Smooth muscle cell (in vitro differentiated cells): ENCODE measurements around the gene CERS5. TPM values are rescaled to one million over a fixed set of nuclear protein-coding genes. Genes with fewer than 3 reads are reported as not detected.

ENCODE experiments used
- DNase-seq: peaks from one replicate; lab custom pipeline; 2025; ENCODE audit not compliant: unreplicated experiment; lab: John Stamatoyannopoulos, UW
- H2AFZ ChIP-seq: fragments of 200-600 bp; sonication (generic); 2 replicates; pipeline ENCODE4 v1.6.0; 2016; ENCODE audit warnings: antibody characterized with exemption, low read depth, mild to moderate bottlenecking
- H3F3A ChIP-seq: fragments of 200-600 bp; sonication (generic); 2 replicates; pipeline ENCODE4 v1.6.0; 2017; ENCODE audit warnings: antibody characterized with exemption, low read depth
- H3K27ac ChIP-seq: fragments of 200-600 bp; sonication (generic); 2 replicates; pipeline ENCODE4 v1.5.1; 2016; ENCODE audit warnings: low read depth, mild to moderate bottlenecking
- H3K27me3 ChIP-seq: fragments of 200-600 bp; sonication (generic); 2 replicates; pipeline ENCODE4 v1.6.1; 2016; ENCODE audit warnings: low read depth, mild to moderate bottlenecking
- H3K36me3 ChIP-seq: fragments of 200-600 bp; sonication (generic); 2 replicates; pipeline ENCODE4 v1.5.1; 2016; ENCODE audit warnings: low read depth
- H3K4me1 ChIP-seq: fragments of 200-600 bp; sonication (generic); 2 replicates; pipeline ENCODE4 v1.5.1; 2016; ENCODE audit warnings: low read depth
- H3K4me2 ChIP-seq: fragments of 200-600 bp; sonication (generic); 2 replicates; pipeline ENCODE4 v1.6.0; 2016; ENCODE audit warnings: mild to moderate bottlenecking
- H3K4me3 ChIP-seq: fragments of 200-600 bp; sonication (generic); 2 replicates; pipeline ENCODE4 v1.5.1; 2016; ENCODE audit warnings: mild to moderate bottlenecking
- H3K79me2 ChIP-seq: fragments of 200-600 bp; sonication (generic); 2 replicates; pipeline ENCODE4 v1.6.0; 2016; ENCODE audit warnings: low read depth, mild to moderate bottlenecking
- H3K9ac ChIP-seq: fragments of 200-600 bp; sonication (generic); 2 replicates; pipeline ENCODE4 v1.6.0; 2016; ENCODE audit warnings: low read depth
- H3K9me3 ChIP-seq: fragments of 200-600 bp; sonication (generic); replicated peaks from 2 replicates; pipeline ENCODE4 v1.5.1; 2016; ENCODE audit warnings: low read depth
- H4K20me1 ChIP-seq: fragments of 200-600 bp; sonication (generic); 2 replicates; pipeline ENCODE4 v1.6.0; 2016; ENCODE audit warnings: low read depth
- WGBS: methylation state at CpG from one replicate; pipeline ENCODE4 v1.1.7; 2016; ENCODE audit warnings: low lambda C conversion rate; 5-methylcytosine and 5-hydroxymethylcytosine counted together
- polyA plus RNA-seq: library from polyadenylated mRNA; unstranded; fragments of >200 nt; fragmentation: Nextera tagmentation; extraction: Ambion mirVana; gene quantifications from 2 replicates; pipeline ENCODE4 v1.2.1, GENCODE V29; 2016
- total RNA-seq: library from RNA; depleted of rRNA; stranded (reverse); fragments of >200 nt; gene quantifications from 2 replicates; pipeline ENCODE4 v1.2.3, GENCODE V29; 2014
- TF ChIP-seq, protein P1 (sequence below): fragments of 200-600 bp; sonication (generic); IDR thresholded peaks from 2 replicates; pipeline ENCODE4 v1.5.1; 2017; ENCODE audit warnings: borderline replicate concordance, mild to moderate bottlenecking, antibody characterized with exemption; ENCODE audit not compliant: insufficient read depth, poor library complexity, severe bottlenecking

The CERS5 gene
- total and polyA plus RNA-seq, 2 experiments from 2014 or later = 53.5 to 102 TPM

DNA sequence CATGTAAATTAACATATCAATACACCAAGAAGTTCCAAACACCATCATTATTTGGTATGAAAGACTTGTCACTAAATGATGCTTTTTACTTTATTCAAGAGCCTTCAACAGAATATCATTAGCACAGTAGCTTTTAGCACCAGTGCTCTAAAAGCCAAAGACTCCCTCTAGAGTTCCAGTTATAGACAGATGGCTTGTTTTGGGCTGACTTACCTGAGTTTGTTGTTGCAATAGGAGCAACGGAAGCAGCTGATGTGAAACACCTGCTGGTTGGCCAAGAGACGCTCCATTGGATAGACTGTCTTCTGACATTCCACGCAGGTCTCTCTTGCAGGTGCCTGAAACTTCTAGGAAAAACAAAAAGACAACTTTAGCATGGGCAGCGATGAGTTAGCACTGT lies 14.5 kb upstream of the CERS5 start:
- no peak overlapping the region for H2AFZ ChIP-seq
- peaks cover 7% of the 10 kb centered on the region for H3K79me2 ChIP-seq
- peaks cover 9% of the 10 kb centered on the region for H3K4me1 ChIP-seq
- no peak overlapping the region for H3K9ac ChIP-seq
- TF ChIP-seq, protein P1, sequence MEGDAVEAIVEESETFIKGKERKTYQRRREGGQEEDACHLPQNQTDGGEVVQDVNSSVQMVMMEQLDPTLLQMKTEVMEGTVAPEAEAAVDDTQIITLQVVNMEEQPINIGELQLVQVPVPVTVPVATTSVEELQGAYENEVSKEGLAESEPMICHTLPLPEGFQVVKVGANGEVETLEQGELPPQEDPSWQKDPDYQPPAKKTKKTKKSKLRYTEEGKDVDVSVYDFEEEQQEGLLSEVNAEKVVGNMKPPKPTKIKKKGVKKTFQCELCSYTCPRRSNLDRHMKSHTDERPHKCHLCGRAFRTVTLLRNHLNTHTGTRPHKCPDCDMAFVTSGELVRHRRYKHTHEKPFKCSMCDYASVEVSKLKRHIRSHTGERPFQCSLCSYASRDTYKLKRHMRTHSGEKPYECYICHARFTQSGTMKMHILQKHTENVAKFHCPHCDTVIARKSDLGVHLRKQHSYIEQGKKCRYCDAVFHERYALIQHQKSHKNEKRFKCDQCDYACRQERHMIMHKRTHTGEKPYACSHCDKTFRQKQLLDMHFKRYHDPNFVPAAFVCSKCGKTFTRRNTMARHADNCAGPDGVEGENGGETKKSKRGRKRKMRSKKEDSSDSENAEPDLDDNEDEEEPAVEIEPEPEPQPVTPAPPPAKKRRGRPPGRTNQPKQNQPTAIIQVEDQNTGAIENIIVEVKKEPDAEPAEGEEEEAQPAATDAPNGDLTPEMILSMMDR = no peak
- H3F3A ChIP-seq = peaks cover 12% of the 10 kb centered on the region
- no peak overlapping the region for H3K4me2 ChIP-seq
- H4K20me1 ChIP-seq = no peaks in the 10 kb centered on the region
- H3K9me3 ChIP-seq = no peaks in the 10 kb centered on the region
- peaks cover 11% of the 10 kb centered on the region for H3K36me3 ChIP-seq
- WGBS = 95% methylated on average over 4 of the region's 4 CpGs
- no peak overlapping the region for H3K27ac ChIP-seq
- no peak for DNase-seq
- H3K4me3 ChIP-seq = no peak overlapping the region
- H3K27me3 ChIP-seq = no peaks in the 10 kb centered on the region

DNA sequence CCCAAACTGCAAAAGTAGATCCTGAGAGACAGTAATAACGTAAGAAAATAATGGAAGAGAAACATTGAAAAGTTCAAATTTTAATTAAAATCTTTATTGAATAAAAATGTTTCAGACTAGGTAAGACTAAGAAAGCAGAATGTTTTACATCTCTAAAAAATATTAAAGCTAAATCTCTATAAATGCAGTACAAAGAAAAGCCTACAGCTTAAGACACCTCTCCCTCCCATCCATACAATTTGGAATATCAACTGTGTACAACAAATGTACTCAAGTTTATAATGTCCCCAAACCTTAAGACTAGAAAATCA lies 8.5 kb upstream of the CERS5 start:
- no peaks in the 10 kb centered on the region for H3K4me1 ChIP-seq
- H3K79me2 ChIP-seq = no peaks in the 10 kb centered on the region
- H3K4me2 ChIP-seq = no peak overlapping the region
- peaks cover 15% of the 10 kb centered on the region for H3F3A ChIP-seq
- H4K20me1 ChIP-seq = no peaks in the 10 kb centered on the region
- no peak overlapping the region for H3K27ac ChIP-seq
- H3K9ac ChIP-seq = no peak overlapping the region
- DNase-seq = no peak
- H3K9me3 ChIP-seq = no peaks in the 10 kb centered on the region
- TF ChIP-seq, protein P1 = no peak
- no peaks in the 10 kb centered on the region for H3K27me3 ChIP-seq
- WGBS = 83% methylated on average over 1 of the region's 1 CpG
- H3K4me3 ChIP-seq = no peak overlapping the region
- peaks cover 16% of the 10 kb centered on the region for H3K36me3 ChIP-seq
- no peak overlapping the region for H2AFZ ChIP-seq

DNA sequence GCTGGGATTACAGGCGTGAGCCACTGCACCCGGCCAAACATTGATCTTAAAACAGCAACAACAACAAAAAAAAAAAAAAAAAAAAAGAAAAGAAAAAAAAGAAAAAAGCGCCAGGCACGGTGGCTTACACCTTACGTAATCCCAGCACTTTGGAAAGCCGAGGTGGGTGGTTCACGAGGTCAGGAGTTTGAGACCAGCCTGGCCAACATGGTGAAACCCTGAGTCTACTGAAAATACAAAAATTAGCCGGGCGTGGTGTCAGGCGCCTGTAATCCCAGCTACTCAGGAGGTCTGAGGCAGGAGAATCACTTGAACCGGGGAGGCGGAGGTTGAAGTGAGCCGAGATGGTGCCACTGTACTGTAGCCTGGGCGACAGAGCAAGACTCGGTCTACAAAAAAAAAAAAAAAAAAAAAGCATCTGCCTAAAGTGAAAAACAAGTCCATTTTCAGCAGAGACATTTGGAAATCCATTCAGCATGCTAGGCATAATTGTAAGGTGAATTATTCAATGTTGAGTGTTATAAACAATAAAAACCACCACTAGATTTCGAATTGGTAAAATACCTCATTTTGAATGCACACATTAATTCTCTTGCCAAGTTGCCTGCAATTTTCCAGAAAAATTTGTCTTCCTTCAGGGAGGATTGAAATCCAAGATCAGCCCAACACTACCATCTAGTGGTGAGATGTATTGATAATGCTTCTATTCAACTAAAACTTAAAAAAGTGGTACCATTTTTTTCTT lies 8.0 kb upstream of the CERS5 start:
- 87% methylated on average over 16 of the region's 16 CpGs for WGBS
- TF ChIP-seq, protein P1 = peak; percentile 68
- H3K36me3 ChIP-seq = peaks cover 16% of the 10 kb centered on the region
- DNase-seq = no peak
- no peak overlapping the region for H3K9ac ChIP-seq
- H3F3A ChIP-seq = peaks cover 15% of the 10 kb centered on the region
- H2AFZ ChIP-seq = no peak overlapping the region
- H3K4me1 ChIP-seq = no peaks in the 10 kb centered on the region
- no peaks in the 10 kb centered on the region for H4K20me1 ChIP-seq
- H3K4me3 ChIP-seq = no peak overlapping the region
- H3K27ac ChIP-seq = no peak overlapping the region
- H3K27me3 ChIP-seq = no peaks in the 10 kb centered on the region
- no peak overlapping the region for H3K4me2 ChIP-seq
- no peaks in the 10 kb centered on the region for H3K79me2 ChIP-seq
- no peaks in the 10 kb centered on the region for H3K9me3 ChIP-seq

DNA sequence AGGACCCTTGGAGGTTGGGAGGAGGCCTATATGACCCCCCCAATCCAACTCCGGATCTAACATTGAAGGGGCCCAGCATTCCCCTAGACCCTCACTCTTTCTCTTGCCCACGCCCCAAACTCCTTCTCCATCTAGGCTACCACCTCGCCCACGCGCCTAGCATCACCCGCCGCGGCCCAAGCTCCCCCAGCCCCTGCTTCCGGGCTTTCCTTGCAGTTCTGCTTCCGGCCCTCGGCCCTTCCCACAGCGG lies 445 bp downstream of the CERS5 start:
- Histone ChIP-seq H4K20me1 (peaks cover 41% of the 10 kb centered on the region), H3K27me3 (no peaks in the 10 kb centered on the region), H3K36me3 (no peaks in the 10 kb centered on the region), H3K27ac (peak overlapping the region; percentile 97), H3F3A (peaks cover 14% of the 10 kb centered on the region), H2AFZ (no peak overlapping the region), H3K9me3 (no peaks in the 10 kb centered on the region), H3K4me3 (peak overlapping the region; percentile 99), H3K4me2 (peak overlapping the region; percentile 85), H3K79me2 (peaks cover 54% of the 10 kb centered on the region), H3K9ac (peak overlapping the region; percentile 97), H3K4me1 (peaks cover 8% of the 10 kb centered on the region)
- peak; percentile 50 for DNase-seq
- WGBS = 0% methylated on average over 6 of the region's 12 CpGs
- TF ChIP-seq, protein P1 = no peak
